Embryonic facial prominence (tissue), 1 donor: Measurements from ENCODE around the gene EXO5.
"Not testable (repeated sequence)": the region's sequence is repeated elsewhere in the genome, so short reads cannot be mapped to it uniquely, and the experiment has no call there.

Experiments
- DNase-seq: peaks from one replicate; pipeline ENCODE4 v3.0.0-alpha.2; 2016; ENCODE audit errors: extremely low spot score

The EXO5 gene

GRCh38 chr1:40508375-40509341 lies at the start of gene EXO5:
Gene EXO5 (plus strand): TSS chr1:40508767. CDS start chr1:40514545, 5,778 bp downstream.
- DNase-seq: peak; percentile 25

GRCh38 chr1:40462956-40463590 lies 45.5 kb upstream of the EXO5 start:
- DNase-seq: no peak

GRCh38 chr1:40469327-40469726 lies 39.2 kb upstream of the EXO5 start:
- DNase-seq: no peak

GRCh38 chr1:40475268-40475667 lies 33.3 kb upstream of the EXO5 start:
- DNase-seq: no peak

GRCh38 chr1:40476924-40477677 lies 31.5 kb upstream of the EXO5 start, which contains the start of gene ZFP69:
Gene ZFP69 (plus strand): TSS chr1:40477290. CDS start chr1:40479362, 2,072 bp downstream.
- peak; percentile 37 for DNase-seq

GRCh38 chr1:40477678-40478053 lies 30.9 kb upstream of the EXO5 start:
- DNase-seq: no peak

- no peak for DNase-seq
Measured at GRCh38 chr1:40478276-40478675, 30.3 kb upstream of the EXO5 start.

GRCh38 chr1:40479156-40479555 lies 29.4 kb upstream of the EXO5 start:
- no peak for DNase-seq

GRCh38 chr1:40495315-40495903 lies 13.2 kb upstream of the EXO5 start:
- DNase-seq: no peak

- not testable (repeated sequence) for DNase-seq
Measured at GRCh38 chr1:40502651-40503050, 5.9 kb upstream of the EXO5 start.

GRCh38 chr1:40507973-40508372 lies 594 bp upstream of the EXO5 start:
- DNase-seq: no peak

- DNase-seq: no peak
Measured at GRCh38 chr1:40519517-40519916, 10.9 kb downstream of the EXO5 start.

- DNase-seq: no peak
Measured at GRCh38 chr1:40530735-40531380, 22.3 kb downstream of the EXO5 start.

GRCh38 chr1:40531381-40532061 lies 23.0 kb downstream of the EXO5 start, which contains the start of gene ZNF684:
Gene ZNF684 (plus strand): TSS chr1:40531637. CDS start chr1:40533167, 1,530 bp downstream.
- DNase-seq: peak; percentile 91

GRCh38 chr1:40532062-40532389 lies 23.5 kb downstream of the EXO5 start:
- no peak for DNase-seq

GRCh38 chr1:40532844-40533424 lies 24.4 kb downstream of the EXO5 start:
- DNase-seq: no peak

GRCh38 chr1:40534589-40534988 lies 26.0 kb downstream of the EXO5 start:
- no peak for DNase-seq

- no peak for DNase-seq
Measured at GRCh38 chr1:40535732-40536131, 27.2 kb downstream of the EXO5 start.

GRCh38 chr1:40539338-40539737 lies 30.8 kb downstream of the EXO5 start:
- no peak for DNase-seq

GRCh38 chr1:40546957-40547356 lies 38.4 kb downstream of the EXO5 start:
- no peak for DNase-seq
